Cardiac muscle cell (in vitro differentiated cells and primary cell): Measurements from ENCODE around the gene ARHGAP26. TPM values are rescaled to one million over a fixed set of nuclear protein-coding genes. Genes with fewer than 3 reads are reported as not detected.

ENCODE experiments used
- DNase-seq, 2 donors: peaks; one replicate each; pipeline versions ENCODE4 v3.0.0 to v3.0.0-alpha.2; 2010 to 2017; ENCODE audit warnings: low read depth in 1 of 2, low spot score in 1 of 2
- H3K27ac ChIP-seq: fragments of 200-600 bp; sonication (generic); 2 replicates; pipeline ENCODE4 v1.5.1; 2016
- H3K27me3 ChIP-seq: fragments of 200-600 bp; sonication (generic); 2 replicates; pipeline ENCODE4 v1.6.0; 2016; ENCODE audit warnings: control low read depth
- H3K36me3 ChIP-seq: fragments of 200-600 bp; sonication (generic); 2 replicates; pipeline ENCODE4 v1.5.1; 2016; ENCODE audit warnings: control low read depth
- H3K4me1 ChIP-seq: fragments of 200-600 bp; sonication (generic); 2 replicates; pipeline ENCODE4 v1.8.1; 2017; ENCODE audit warnings: low read depth, mild to moderate bottlenecking, mixed run types
- H3K4me3 ChIP-seq: fragments of 200-600 bp; sonication (generic); 2 replicates; pipeline ENCODE4 v1.5.1; 2016; ENCODE audit warnings: mild to moderate bottlenecking
- H3K9me3 ChIP-seq: fragments of 200-600 bp; sonication (generic); 2 replicates; pipeline ENCODE4 v1.5.1; 2017; ENCODE audit warnings: low read depth, mild to moderate bottlenecking, control low read depth
- CTCF ChIP-seq: IDR thresholded peaks from 2 replicates; pipeline ENCODE4 v1.5.1; 2012; ENCODE audit warnings: low read depth, mild to moderate bottlenecking, low read length
- polyA plus RNA-seq: library from polyadenylated mRNA; unstranded; fragments of >200 nt; fragmentation: Nextera tagmentation; extraction: Ambion mirVana; gene quantifications from 2 replicates; pipeline ENCODE4 v1.2.1, GENCODE V29; 2016
- total RNA-seq: library from RNA; depleted of rRNA; stranded (reverse); fragments of >200 nt; gene quantifications from 2 replicates; pipeline ENCODE4 v1.2.3, GENCODE V29; 2016

ARHGAP26 gene
- total and polyA plus RNA-seq, 2 experiments from 2014 or later, result 12.7 to 16.2 TPM

- H3K27ac ChIP-seq, result no peak overlapping the region
- H3K4me3 ChIP-seq, result no peak overlapping the region
- peaks cover 6% of the 10 kb centered on the region for H3K4me1 ChIP-seq
- no peaks in the 10 kb centered on the region for H3K9me3 ChIP-seq
- no peak for TF ChIP-seq CTCF
- no peaks in the 10 kb centered on the region for H3K27me3 ChIP-seq
- DNase-seq, result no peak
- no peaks in the 10 kb centered on the region for H3K36me3 ChIP-seq
Observed at GRCh38 chr5:142857405-142857804, 87.2 kb downstream of the ARHGAP26 start.

- no peak for DNase-seq
- no peaks in the 10 kb centered on the region for H3K27me3 ChIP-seq
- no peaks in the 10 kb centered on the region for H3K9me3 ChIP-seq
- no peak overlapping the region for H3K27ac ChIP-seq
- H3K4me3 ChIP-seq, result no peak overlapping the region
- H3K36me3 ChIP-seq, result no peaks in the 10 kb centered on the region
- H3K4me1 ChIP-seq, result peaks cover 3% of the 10 kb centered on the region
- TF ChIP-seq CTCF, result no peak
Observed at GRCh38 chr5:142859037-142859436, 88.9 kb downstream of the ARHGAP26 start.

- no peak for DNase-seq
- TF ChIP-seq CTCF, result no peak
- Histone ChIP-seq H3K4me1 (peaks cover 16% of the 10 kb centered on the region), H3K4me3 (no peak overlapping the region), H3K27ac (no peak overlapping the region), H3K27me3 (no peaks in the 10 kb centered on the region), H3K36me3 (no peaks in the 10 kb centered on the region), H3K9me3 (no peaks in the 10 kb centered on the region)
Observed at GRCh38 chr5:142860270-142860669, 90.1 kb downstream of the ARHGAP26 start.

GRCh38 chr5:142861011-142861410 is 90.8 kb downstream of the ARHGAP26 start:
- Histone ChIP-seq H3K9me3 (no peaks in the 10 kb centered on the region), H3K27ac (no peak overlapping the region), H3K4me1 (peaks cover 23% of the 10 kb centered on the region), H3K27me3 (no peaks in the 10 kb centered on the region), H3K36me3 (no peaks in the 10 kb centered on the region), H3K4me3 (no peak overlapping the region)
- TF ChIP-seq CTCF, result no peak
- no peak for DNase-seq

- Histone ChIP-seq H3K27me3 (no peaks in the 10 kb centered on the region), H3K27ac (no peak overlapping the region), H3K4me3 (no peak overlapping the region), H3K4me1 (peaks cover 23% of the 10 kb centered on the region), H3K9me3 (no peaks in the 10 kb centered on the region), H3K36me3 (no peaks in the 10 kb centered on the region)
- no peak for TF ChIP-seq CTCF
- DNase-seq, result peak in 1 of 2 donors; percentile 34
Observed at GRCh38 chr5:142862594-142862993, 92.4 kb downstream of the ARHGAP26 start.

- no peak for DNase-seq
- Histone ChIP-seq H3K4me3 (no peak overlapping the region), H3K36me3 (no peaks in the 10 kb centered on the region), H3K4me1 (peaks cover 23% of the 10 kb centered on the region), H3K27ac (peak overlapping the region; percentile 4), H3K9me3 (no peaks in the 10 kb centered on the region), H3K27me3 (no peaks in the 10 kb centered on the region)
- no peak for TF ChIP-seq CTCF
Observed at GRCh38 chr5:142863856-142864255, 93.7 kb downstream of the ARHGAP26 start.
